Effector memory CD8-positive, alpha-beta T cell (primary cell): ENCODE data around the gene PCDHB16.
A peak's percentile ranks its signal among the peaks of the same experiment; 100 is the strongest.
"Not testable (repeated sequence)": the region's sequence is repeated elsewhere in the genome, so short reads cannot be mapped to it uniquely, and the experiment has no call there.

Experiments used
- ATAC-seq: fragments of 150-1000 bp; cut with Tn5 transposase; replicated peaks from 2 replicates; pipeline ENCODE4 v1.10.0; 2021; ENCODE audit warnings: mild to moderate bottlenecking, moderate library complexity
- DNase-seq, 3 experiments: peaks; one replicate each; pipeline ENCODE4 v3.0.0; 2021
- H3K27ac Mint-ChIP-seq, 2 donors: one replicate each; pipeline ENCODE4 v1.8.0; 2022; ENCODE audit warnings: mild to moderate bottlenecking in 2 of 2, mixed read lengths in 2 of 2, moderate library complexity in 2 of 2
- H3K27me3 Mint-ChIP-seq, 2 donors: one replicate each; pipeline ENCODE4 v1.8.0; 2022; ENCODE audit warnings: mixed read lengths in 2 of 2
- H3K36me3 Mint-ChIP-seq: one replicate; pipeline ENCODE4 v1.8.0; 2022; ENCODE audit warnings: mild to moderate bottlenecking, moderate library complexity, mixed read lengths; ENCODE audit not compliant: insufficient read depth
- H3K4me1 Mint-ChIP-seq, 2 donors: one replicate each; pipeline ENCODE4 v1.8.0; 2022; ENCODE audit warnings: low read depth in 2 of 2, mixed read lengths in 2 of 2
- H3K4me3 Mint-ChIP-seq, 2 donors: one replicate each; pipeline ENCODE4 v1.8.0; 2022; ENCODE audit warnings: mild to moderate bottlenecking in 2 of 2, mixed read lengths in 2 of 2, moderate library complexity in 2 of 2
- H3K9me3 Mint-ChIP-seq, 2 donors: one replicate each; pipeline ENCODE4 v1.8.0; 2022; ENCODE audit warnings: mixed read lengths in 2 of 2
- total RNA-seq, 9 experiments: gene quantifications; one replicate each; lab custom pipeline; 2026; lab: John Stamatoyannopoulos, UW

The PCDHB16 gene
- total RNA-seq: 0 to 0.06 (median 0) reads per million in 9 experiments

- no peaks in the 10 kb centered on the region for H3K36me3 Mint-ChIP-seq
- no peak within 1 kb of the TSS for H3K4me3 Mint-ChIP-seq
- H3K4me1 Mint-ChIP-seq: peaks cover 5% of the 10 kb centered on the region in 2 donors
- peaks cover 32 to 53% of the 10 kb centered on the region in 2 donors for H3K27me3 Mint-ChIP-seq
- H3K27ac Mint-ChIP-seq: no peak within 1 kb of the TSS
- ATAC-seq (no peak), DNase-seq (no peak)
- peaks cover 0 to 1% of the 10 kb centered on the region in 2 donors for H3K9me3 Mint-ChIP-seq
Measured at GRCh38 chr5:141182248-141182647, at the start of gene PCDHB16. TSS of gene PCDHB16 (plus strand) at chr5:141182387. CDS start at chr5:141182560, 173 bp downstream.

DNA sequence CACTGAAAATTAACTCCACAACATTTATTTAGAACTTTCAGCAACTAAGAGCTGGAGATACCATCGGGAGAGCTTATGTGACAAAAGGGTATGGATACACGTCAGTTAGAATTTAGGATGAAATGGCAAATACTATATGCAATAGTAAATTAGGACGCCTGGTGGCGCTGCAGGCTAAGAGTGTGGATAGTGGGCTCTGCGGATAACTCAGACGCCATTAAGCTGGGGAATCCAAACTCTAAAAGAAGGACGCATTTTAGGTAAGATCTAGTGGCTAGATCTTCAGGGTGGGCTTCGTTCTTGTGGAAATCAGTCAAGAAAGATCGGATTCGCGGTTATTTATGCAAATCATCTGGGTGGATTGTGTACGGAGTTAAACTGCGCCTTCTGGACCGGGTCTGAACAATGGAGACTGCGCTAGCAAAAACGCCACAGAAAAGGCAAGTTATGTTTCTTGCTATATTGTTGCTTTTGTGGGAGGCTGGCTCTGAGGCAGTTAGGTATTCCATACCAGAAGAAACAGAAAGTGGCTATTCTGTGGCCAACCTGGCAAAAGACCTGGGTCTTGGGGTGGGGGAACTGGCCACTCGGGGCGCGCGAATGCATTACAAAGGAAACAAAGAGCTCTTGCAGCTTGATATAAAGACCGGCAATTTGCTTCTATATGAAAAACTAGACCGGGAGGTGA, 47.0 kb upstream of the PCDHB16 start, which contains the start of gene PCDHB5:
Gene PCDHB5, plus strand, starts transcription at position 177 of the 688 bp plus-strand sequence. Its CDS starts 229 bp downstream, at position 406.
- H3K4me3 Mint-ChIP-seq: peak within 1 kb of the TSS; percentile 29 to 48
- peaks cover 8 to 13% of the 10 kb centered on the region in 2 donors for H3K9me3 Mint-ChIP-seq
- DNase-seq (no peak), ATAC-seq (no peak)
- no peak within 1 kb of the TSS for H3K27ac Mint-ChIP-seq
- peaks cover 4 to 5% of the 10 kb centered on the region in 2 donors for H3K4me1 Mint-ChIP-seq
- H3K36me3 Mint-ChIP-seq: no peaks in the 10 kb centered on the region
- peaks cover 8 to 9% of the 10 kb centered on the region in 2 donors for H3K27me3 Mint-ChIP-seq

- Mint-ChIP-seq H3K27ac (no peak overlapping the region), H3K9me3 (peaks cover 8 to 13% of the 10 kb centered on the region in 2 donors), H3K36me3 (no peaks in the 10 kb centered on the region), H3K4me1 (peaks cover 4 to 5% of the 10 kb centered on the region in 2 donors), H3K4me3 (no peak overlapping the region), H3K27me3 (peaks cover 8 to 9% of the 10 kb centered on the region in 2 donors)
- DNase-seq (no peak), ATAC-seq (no peak)
Measured at GRCh38 chr5:141135718-141136266, 46.4 kb upstream of the PCDHB16 start.

DNA sequence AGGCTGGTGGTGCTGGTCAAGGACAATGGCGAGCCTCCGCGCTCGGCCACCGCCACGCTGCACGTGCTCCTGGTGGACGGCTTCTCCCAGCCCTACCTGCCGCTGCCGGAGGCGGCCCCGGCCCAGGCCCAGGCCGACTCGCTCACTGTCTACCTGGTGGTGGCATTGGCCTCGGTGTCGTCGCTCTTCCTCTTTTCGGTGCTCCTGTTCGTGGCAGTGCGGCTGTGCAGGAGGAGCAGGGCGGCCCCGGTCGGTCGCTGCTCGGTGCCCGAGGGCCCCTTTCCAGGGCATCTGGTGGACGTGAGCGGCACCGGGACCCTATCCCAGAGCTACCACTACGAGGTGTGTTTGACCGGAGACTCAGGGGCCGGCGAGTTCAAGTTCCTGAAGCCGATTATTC, 44.8 kb upstream of the PCDHB16 start:
- Mint-ChIP-seq H3K9me3 (peaks cover 8 to 13% of the 10 kb centered on the region in 2 donors), H3K27me3 (peaks cover 9 to 13% of the 10 kb centered on the region in 2 donors)
- not testable (repeated sequence) for H3K36me3 Mint-ChIP-seq, H3K4me3 Mint-ChIP-seq, ATAC-seq, H3K4me1 Mint-ChIP-seq, H3K27ac Mint-ChIP-seq, DNase-seq

- Mint-ChIP-seq H3K4me3 (peak within 1 kb of the TSS in 1 of 2 donors; percentile 15), H3K9me3 (no peaks in the 10 kb centered on the region), H3K36me3 (no peaks in the 10 kb centered on the region), H3K4me1 (peaks cover 3 to 5% of the 10 kb centered on the region in 2 donors), H3K27ac (no peak within 1 kb of the TSS), H3K27me3 (peaks cover 27 to 34% of the 10 kb centered on the region in 2 donors)
- ATAC-seq (no peak), DNase-seq (no peak)
Measured at GRCh38 chr5:141149812-141150211, 32.4 kb upstream of the PCDHB16 start, which contains the start of gene PCDHB6. TSS of gene PCDHB6 (plus strand) at chr5:141150057. CDS start at chr5:141150258, 201 bp downstream.

DNA sequence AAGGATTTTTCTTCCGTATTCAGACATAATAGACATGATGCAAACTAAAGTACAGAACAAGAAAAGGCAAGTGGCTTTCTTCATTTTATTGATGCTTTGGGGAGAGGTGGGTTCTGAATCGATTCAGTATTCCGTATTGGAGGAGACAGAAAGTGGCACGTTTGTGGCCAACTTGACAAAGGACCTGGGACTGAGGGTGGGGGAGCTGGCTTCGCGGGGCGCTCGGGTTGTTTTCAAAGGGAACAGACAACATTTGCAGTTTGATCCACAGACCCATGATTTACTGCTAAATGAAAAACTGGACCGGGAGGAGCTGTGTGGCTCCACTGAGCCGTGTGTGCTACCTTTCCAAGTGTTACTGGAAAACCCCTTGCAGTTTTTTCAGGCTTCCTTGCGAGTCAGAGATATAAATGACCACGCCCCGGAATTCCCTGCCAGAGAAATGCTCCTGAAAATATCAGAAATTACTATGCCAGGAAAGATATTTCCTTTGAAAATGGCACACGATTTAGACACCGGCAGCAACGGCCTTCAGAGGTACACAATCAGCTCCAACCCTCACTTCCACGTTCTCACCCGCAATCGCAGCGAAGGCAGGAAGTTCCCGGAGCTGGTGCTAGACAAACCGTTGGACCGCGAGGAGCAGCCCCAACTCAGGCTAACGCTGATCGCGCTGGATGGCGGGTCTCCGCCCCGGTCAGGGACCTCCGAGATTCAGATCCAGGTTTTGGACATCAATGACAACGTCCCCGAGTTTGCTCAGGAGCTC, 31.8 kb upstream of the PCDHB16 start:
- Mint-ChIP-seq H3K27me3 (peaks cover 24 to 34% of the 10 kb centered on the region in 2 donors), H3K9me3 (no peaks in the 10 kb centered on the region), H3K36me3 (no peaks in the 10 kb centered on the region), H3K4me3 (peak overlapping the region in 1 of 2 donors; percentile 15), H3K27ac (no peak overlapping the region), H3K4me1 (peaks cover 3 to 5% of the 10 kb centered on the region in 2 donors)
- no peak for DNase-seq
- ATAC-seq: no peak

- Mint-ChIP-seq H3K9me3 (no peaks in the 10 kb centered on the region), H3K27ac (no peak overlapping the region), H3K4me3 (no peak overlapping the region), H3K36me3 (no peaks in the 10 kb centered on the region), H3K27me3 (peaks cover 30 to 39% of the 10 kb centered on the region in 2 donors), H3K4me1 (peaks cover 3 to 5% of the 10 kb centered on the region in 2 donors)
- ATAC-seq (no peak), DNase-seq (no peak)
Measured at GRCh38 chr5:141150993-141151325, 31.2 kb upstream of the PCDHB16 start.

DNA sequence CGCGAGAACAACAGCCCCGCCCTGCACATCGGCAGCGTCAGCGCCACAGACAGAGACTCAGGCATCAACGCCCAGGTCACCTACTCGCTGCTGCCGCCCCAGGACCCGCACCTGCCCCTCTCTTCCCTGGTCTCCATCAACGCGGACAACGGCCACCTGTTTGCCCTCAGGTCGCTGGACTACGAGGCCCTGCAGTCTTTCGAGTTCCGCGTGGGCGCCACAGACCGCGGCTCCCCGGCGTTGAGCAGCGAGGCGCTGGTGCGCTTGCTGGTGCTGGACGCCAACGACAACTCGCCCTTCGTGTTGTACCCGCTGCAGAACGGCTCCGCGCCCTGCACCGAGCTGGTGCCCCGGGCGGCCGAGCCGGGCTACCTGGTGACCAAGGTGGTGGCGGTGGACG, 30.6 kb upstream of the PCDHB16 start:
- not testable (repeated sequence) for H3K4me1 Mint-ChIP-seq, H3K27ac Mint-ChIP-seq, H3K4me3 Mint-ChIP-seq, DNase-seq, H3K36me3 Mint-ChIP-seq, H3K9me3 Mint-ChIP-seq, ATAC-seq
- H3K27me3 Mint-ChIP-seq: peaks cover 33 to 46% of the 10 kb centered on the region in 2 donors

- H3K27me3 Mint-ChIP-seq: peaks cover 35 to 51% of the 10 kb centered on the region in 2 donors
- ATAC-seq, DNase-seq, H3K4me3 Mint-ChIP-seq, H3K4me1 Mint-ChIP-seq, H3K36me3 Mint-ChIP-seq, H3K9me3 Mint-ChIP-seq, H3K27ac Mint-ChIP-seq: not testable (repeated sequence)
Measured at GRCh38 chr5:141152096-141152495, 30.1 kb upstream of the PCDHB16 start.

DNA sequence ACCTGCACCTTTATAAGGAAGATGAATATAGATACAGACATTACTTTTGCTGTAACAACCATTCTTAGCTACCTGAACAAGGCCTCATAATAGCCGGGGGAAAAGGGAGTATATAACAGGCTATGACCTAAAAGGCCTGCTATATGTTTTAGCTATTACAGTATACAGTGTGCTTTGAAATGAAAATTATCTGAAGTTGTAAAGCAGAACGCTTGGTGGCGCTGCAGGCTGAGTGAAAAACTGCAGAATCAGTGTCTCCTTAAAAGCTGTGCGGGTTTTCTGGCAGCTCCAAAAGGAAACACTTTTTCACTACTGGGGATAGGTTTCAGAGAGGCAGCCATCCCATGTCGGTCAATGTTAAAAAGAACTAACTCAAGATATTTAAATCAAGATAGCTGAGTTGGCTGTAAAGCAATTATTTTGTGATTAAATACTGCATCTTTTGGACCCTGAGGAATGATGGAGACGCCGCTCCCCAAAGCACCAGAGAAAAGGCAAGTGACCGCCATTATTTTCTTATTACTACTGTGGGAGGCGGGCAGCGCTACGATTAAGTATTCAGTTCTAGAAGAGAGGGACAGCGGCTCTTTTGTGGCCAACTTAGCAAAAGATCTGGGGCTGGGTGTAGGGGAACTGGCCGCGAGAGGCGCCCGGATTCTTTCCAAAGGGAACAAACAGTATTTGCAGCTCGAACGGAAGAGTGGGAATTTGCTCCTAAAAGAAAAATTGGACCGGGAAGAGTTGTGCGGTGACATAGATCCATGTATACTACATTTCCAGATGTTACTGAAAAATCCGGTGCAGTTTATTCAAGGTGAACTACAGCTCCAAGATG, 26.4 kb upstream of the PCDHB16 start:
- no peak for ATAC-seq
- no peaks in the 10 kb centered on the region for H3K36me3 Mint-ChIP-seq
- H3K27me3 Mint-ChIP-seq: peaks cover 23 to 55% of the 10 kb centered on the region in 2 donors
- H3K9me3 Mint-ChIP-seq: peaks cover 0 to 4% of the 10 kb centered on the region in 2 donors
- H3K4me3 Mint-ChIP-seq: no peak overlapping the region
- H3K27ac Mint-ChIP-seq: no peak overlapping the region
- no peaks in the 10 kb centered on the region for H3K4me1 Mint-ChIP-seq
- DNase-seq: no peak

DNA sequence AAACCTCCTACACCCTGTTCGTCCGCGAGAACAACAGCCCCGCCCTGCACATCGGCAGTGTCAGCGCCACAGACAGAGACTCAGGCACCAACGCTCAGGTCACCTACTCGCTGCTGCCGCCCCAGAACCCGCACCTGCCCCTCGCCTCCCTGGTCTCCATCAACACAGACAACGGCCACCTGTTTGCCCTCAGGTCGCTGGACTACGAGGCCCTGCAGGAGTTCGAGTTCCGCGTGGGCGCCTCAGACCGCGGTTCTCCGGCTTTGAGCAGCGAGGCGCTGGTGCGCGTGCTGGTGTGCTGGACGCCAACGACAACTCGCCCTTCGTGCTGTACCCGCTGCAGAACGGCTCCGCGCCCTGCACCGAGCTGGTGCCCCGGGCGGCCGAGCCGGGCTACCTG, 24.8 kb upstream of the PCDHB16 start:
- not testable (repeated sequence) for DNase-seq, ATAC-seq, H3K4me3 Mint-ChIP-seq, H3K4me1 Mint-ChIP-seq, H3K36me3 Mint-ChIP-seq, H3K9me3 Mint-ChIP-seq, H3K27ac Mint-ChIP-seq
- peaks cover 23 to 49% of the 10 kb centered on the region in 2 donors for H3K27me3 Mint-ChIP-seq

DNA sequence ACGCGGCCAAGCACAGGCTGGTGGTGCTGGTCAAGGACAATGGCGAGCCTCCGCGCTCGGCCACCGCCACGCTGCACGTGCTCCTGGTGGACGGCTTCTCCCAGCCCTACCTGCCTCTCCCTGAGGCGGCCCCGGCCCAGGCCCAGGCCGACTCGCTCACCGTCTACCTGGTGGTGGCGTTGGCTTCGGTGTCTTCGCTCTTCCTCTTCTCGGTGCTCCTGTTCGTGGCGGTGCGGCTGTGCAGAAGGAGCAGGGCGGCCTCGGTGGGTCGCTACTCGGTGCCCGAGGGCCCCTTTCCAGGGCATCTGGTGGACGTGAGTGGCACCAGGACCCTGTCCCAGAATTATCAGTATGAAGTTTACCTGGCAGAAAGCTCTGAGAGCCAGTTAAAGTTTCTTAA, 24.3 kb upstream of the PCDHB16 start:
- H3K4me1 Mint-ChIP-seq, H3K27ac Mint-ChIP-seq, ATAC-seq, H3K36me3 Mint-ChIP-seq, H3K4me3 Mint-ChIP-seq, DNase-seq, H3K9me3 Mint-ChIP-seq: not testable (repeated sequence)
- H3K27me3 Mint-ChIP-seq: peaks cover 23 to 47% of the 10 kb centered on the region in 2 donors
